Transverse colon (tissue), 4 donors: Measurements from ENCODE around the gene GADD45B. TPM values are rescaled to one million over a fixed set of nuclear protein-coding genes. Genes with fewer than 3 reads are reported as not detected.
"Not testable (repeated sequence)": the region's sequence is repeated elsewhere in the genome, so short reads cannot be mapped to it uniquely, and the experiment has no call there.

Experiments used
- DNase-seq: peaks from one replicate; pipeline ENCODE4 v3.0.0-alpha.2; 2019
- H3K27ac ChIP-seq, 4 donors: fragments of 200-600 bp; sonication (generic); 2 replicates each; pipeline ENCODE4 v1.5.1; 2016 to 2018; ENCODE audit warnings: inconsistent platforms in 4 of 4
- H3K27me3 ChIP-seq: fragments of 200-600 bp; sonication (generic); 2 replicates; pipeline ENCODE4 v1.5.1; 2017; ENCODE audit warnings: inconsistent platforms
- H3K36me3 ChIP-seq, 4 donors: fragments of 200-600 bp; sonication (generic); 2 replicates each; pipeline ENCODE4 v1.5.1; 2017 to 2019; ENCODE audit warnings: inconsistent platforms in 4 of 4
- H3K4me1 ChIP-seq, 4 donors: fragments of 200-600 bp; sonication (generic); 2 replicates each; pipeline ENCODE4 v1.5.1; 2017 to 2020; ENCODE audit warnings: inconsistent platforms in 4 of 4
- H3K4me3 ChIP-seq, 4 donors: fragments of 200-600 bp; sonication (generic); 1 replicate in 1 of 4; 2 replicates in 3 of 4; pipeline versions ENCODE4 v1.5.1 to v1.6.1; 2017 to 2019; ENCODE audit warnings: inconsistent platforms in 4 of 4
- H3K9me3 ChIP-seq, 2 donors: fragments of 200-600 bp; sonication (generic); 2 replicates each; pipeline ENCODE4 v1.5.1; 2017 to 2019; ENCODE audit warnings: inconsistent platforms in 2 of 2
- EP300 ChIP-seq: sonication (generic); formaldehyde crosslinking; IDR thresholded peaks from one replicate; pipeline ENCODE4 v1.6.1; 2017; ENCODE audit warnings: antibody characterized with exemption, low read depth
- POLR2A ChIP-seq: fragments of 450-650 bp; IDR thresholded peaks from one replicate; pipeline ENCODE4 v1.6.1; 2016; ENCODE audit warnings: antibody characterized with exemption, mild to moderate bottlenecking, moderate library complexity
- POLR2AphosphoS5 ChIP-seq, 3 donors: sonication (generic); formaldehyde crosslinking; IDR thresholded peaks; one replicate each; pipeline ENCODE4 v1.6.1; 2016; ENCODE audit warnings: antibody characterized with exemption in 3 of 3
- WGBS, 2 donors: methylation state at CpG; one replicate each; pipeline ENCODE4 v1.1.5; 2018; ENCODE audit warnings: low coverage in 1 of 2; 5-methylcytosine and 5-hydroxymethylcytosine counted together
- in situ Hi-C, 4 donors: fragments of 200-750 bp; cut with MboI; loops; one replicate each; pipeline versions ENCODE4 v1.15.0 to v1.15.1; 2017; ENCODE audit warnings: low sequenced_read_pairs in 3 of 4, low pct_ligation_motif_present in 1 of 4, low pct_unique_long_range_greater_than_20kb in 1 of 4
- intact Hi-C: fragments of 100-400 bp; cut with DNase I; formaldehyde crosslinking; loops from one replicate; pipeline ENCODE4 v1.15.1; 2023; ENCODE audit warnings: low total_unique reads
- total RNA-seq, 4 donors: library from RNA; depleted of rRNA; stranded (reverse); fragments of >200 nt; gene quantifications; one replicate each; pipeline ENCODE4 v1.1.0, GENCODE V29; 2016
- TF ChIP-seq, protein P1 (sequence below), 5 experiments: fragments of 200-600 bp in 3 of 5; fragments of 450-650 bp in 2 of 5; sonication (generic) in 3 of 5; IDR thresholded peaks; 1 replicate in 2 of 5; 2 replicates in 3 of 5; pipeline ENCODE4 v1.5.1; 2016 to 2017; ENCODE audit warnings: antibody characterized with exemption in 5 of 5, inconsistent platforms in 3 of 5, mild to moderate bottlenecking in 2 of 5, moderate library complexity in 1 of 5

GADD45B gene
- total RNA-seq, 4 donors from 2014 or later = 59.0 to 280 (median 167) TPM

DNA sequence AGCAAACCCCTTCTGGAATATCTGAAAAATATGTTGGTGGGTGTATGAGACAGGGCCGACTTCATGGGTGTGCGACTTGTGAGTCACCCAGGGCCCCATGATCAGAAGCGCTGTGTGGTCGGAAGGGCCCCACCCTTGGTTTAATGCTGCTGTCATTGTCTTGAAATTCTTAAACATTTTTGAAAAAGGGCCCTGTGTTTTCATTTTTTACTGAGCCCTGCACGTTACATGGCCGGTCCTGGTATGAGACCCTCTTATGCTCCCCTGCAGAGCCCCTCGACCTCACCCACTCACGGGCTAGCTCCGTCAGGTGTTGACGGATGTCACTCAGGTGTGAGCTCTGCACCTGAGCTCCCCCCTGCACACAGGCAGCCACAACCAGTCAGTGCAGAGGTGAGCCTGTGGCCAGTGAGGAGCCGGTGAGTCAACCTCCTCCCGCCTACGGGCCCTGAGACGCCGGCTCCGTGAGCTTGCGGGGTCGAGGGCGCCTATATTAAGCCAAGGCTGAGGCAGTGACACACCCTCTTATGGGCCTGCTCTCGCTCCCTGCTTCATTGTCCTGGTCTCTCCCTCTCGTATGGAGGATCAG, 27.7 kb downstream of the GADD45B start:
- H3K4me3 ChIP-seq = no peak overlapping the region
- 59% methylated on average over 21 of the region's 21 CpGs; no CpG with 5 or more reads in 1 of the 2 donors for WGBS, 2 donors
- no peaks in the 10 kb centered on the region for H3K27me3 ChIP-seq
- H3K4me1 ChIP-seq = peaks cover 0 to 21% (median 5%) of the 10 kb centered on the region in 4 donors
- in situ Hi-C loops = no loop called here
- H3K27ac ChIP-seq = no peak overlapping the region
- DNase-seq = no peak
- TF ChIP-seq POLR2AphosphoS5 (IDR thresholded peaks at IDR 0.05) (no peak), POLR2A (no peak), EP300 (no peak)
- TF ChIP-seq, protein P1, sequence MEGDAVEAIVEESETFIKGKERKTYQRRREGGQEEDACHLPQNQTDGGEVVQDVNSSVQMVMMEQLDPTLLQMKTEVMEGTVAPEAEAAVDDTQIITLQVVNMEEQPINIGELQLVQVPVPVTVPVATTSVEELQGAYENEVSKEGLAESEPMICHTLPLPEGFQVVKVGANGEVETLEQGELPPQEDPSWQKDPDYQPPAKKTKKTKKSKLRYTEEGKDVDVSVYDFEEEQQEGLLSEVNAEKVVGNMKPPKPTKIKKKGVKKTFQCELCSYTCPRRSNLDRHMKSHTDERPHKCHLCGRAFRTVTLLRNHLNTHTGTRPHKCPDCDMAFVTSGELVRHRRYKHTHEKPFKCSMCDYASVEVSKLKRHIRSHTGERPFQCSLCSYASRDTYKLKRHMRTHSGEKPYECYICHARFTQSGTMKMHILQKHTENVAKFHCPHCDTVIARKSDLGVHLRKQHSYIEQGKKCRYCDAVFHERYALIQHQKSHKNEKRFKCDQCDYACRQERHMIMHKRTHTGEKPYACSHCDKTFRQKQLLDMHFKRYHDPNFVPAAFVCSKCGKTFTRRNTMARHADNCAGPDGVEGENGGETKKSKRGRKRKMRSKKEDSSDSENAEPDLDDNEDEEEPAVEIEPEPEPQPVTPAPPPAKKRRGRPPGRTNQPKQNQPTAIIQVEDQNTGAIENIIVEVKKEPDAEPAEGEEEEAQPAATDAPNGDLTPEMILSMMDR (IDR thresholded peaks at IDR 0.05) = no peak
- no peaks in the 10 kb centered on the region for H3K9me3 ChIP-seq
- no peaks in the 10 kb centered on the region for H3K36me3 ChIP-seq
- intact Hi-C loops = no loop called here

DNA sequence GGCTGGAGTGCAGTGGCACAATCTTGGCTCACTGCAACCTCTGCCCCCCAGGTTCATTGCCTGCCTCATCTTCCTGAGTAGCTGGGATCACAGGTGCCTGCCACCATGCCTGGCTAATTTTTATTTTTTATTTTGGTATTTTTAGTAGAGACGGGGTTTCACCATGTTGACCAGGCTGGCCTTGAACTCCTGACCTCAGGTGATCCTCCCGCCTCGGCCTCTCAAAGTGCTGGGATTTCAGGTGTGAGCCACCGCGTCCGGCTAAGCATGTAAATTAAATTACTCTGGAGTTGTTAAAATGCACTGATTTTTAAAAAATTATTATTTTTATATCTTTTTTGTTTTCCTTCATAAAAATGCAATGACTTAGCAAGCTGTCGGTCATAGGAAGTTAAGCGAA, 30.7 kb downstream of the GADD45B start:
- H3K27me3 ChIP-seq, intact Hi-C loops, H3K4me3 ChIP-seq, H3K36me3 ChIP-seq, DNase-seq, H3K9me3 ChIP-seq, in situ Hi-C loops: not testable (repeated sequence)
- H3K27ac ChIP-seq = peak overlapping the region in 2 of 4 donors; percentile 19 to 35
- 53 to 67% methylated on average over 8 of the region's 8 CpGs for WGBS, 2 donors
- H3K4me1 ChIP-seq = peaks cover 0 to 13% (median 5%) of the 10 kb centered on the region in 4 donors

DNA sequence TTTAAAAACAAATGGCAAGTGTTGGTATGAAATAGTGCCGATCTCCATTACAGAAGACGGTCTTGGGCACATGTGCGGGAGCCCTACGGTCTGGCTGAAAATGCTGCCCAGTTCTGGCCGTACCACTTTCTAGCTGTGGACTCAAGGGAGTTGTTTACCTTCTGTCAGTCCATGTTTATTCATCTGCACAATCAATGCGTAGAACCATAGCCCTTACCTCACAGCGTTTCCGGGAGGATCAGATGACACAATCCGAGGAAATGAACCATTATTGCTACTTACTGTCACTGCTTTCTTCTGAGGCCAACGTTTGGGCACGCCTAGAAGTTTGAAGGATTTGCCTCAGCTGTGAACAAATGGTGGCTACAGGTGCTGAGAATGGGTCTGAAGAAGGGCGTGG, 31.2 kb downstream of the GADD45B start:
- no peaks in the 10 kb centered on the region for H3K27me3 ChIP-seq
- in situ Hi-C loops (no loop called here), intact Hi-C loops (no loop called here)
- H3K36me3 ChIP-seq = no peaks in the 10 kb centered on the region
- WGBS, 2 donors = 7 to 28% methylated on average over 8 to 12 of the region's 12 CpGs
- TF ChIP-seq POLR2AphosphoS5 (IDR thresholded peaks at IDR 0.05) = peak in 2 of 3 donors; percentile 46 to 64
- TF ChIP-seq, protein P1 (IDR thresholded peaks at IDR 0.05) = no peak
- no peak for TF ChIP-seq POLR2A
- TF ChIP-seq EP300 = no peak
- DNase-seq = peak; percentile 61
- H3K9me3 ChIP-seq = no peaks in the 10 kb centered on the region
- H3K4me1 ChIP-seq = peaks cover 0 to 13% (median 5%) of the 10 kb centered on the region in 4 donors
- H3K4me3 ChIP-seq = no peak overlapping the region
- peak overlapping the region in 2 of 4 donors; percentile 19 to 35 for H3K27ac ChIP-seq

DNA sequence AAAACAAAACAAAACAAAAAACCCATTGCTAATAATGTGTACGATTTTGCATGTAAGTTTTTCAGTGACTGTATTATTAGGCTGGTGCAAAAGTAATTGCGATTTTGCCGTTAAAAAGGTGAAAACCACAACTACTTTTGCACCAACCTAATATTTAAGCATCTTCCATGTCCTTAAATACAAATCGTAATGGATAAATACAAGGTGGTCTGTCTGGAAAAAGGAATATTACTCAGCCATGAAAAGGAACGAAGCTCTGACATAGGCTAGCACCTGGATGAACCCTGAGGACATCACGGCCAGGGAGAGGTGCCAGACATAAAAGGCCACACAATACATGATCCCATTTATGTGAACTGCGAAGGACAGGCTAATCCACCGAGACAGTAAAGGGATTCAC, 33.2 kb downstream of the GADD45B start:
- Histone ChIP-seq H3K27me3 (peaks cover 3% of the 10 kb centered on the region), H3K36me3 (no peaks in the 10 kb centered on the region), H3K4me3 (no peak overlapping the region), H3K9me3 (no peaks in the 10 kb centered on the region), H3K4me1 (peaks cover 0 to 13% (median 5%) of the 10 kb centered on the region in 4 donors), H3K27ac (no peak overlapping the region)
- in situ Hi-C loops (no loop called here), intact Hi-C loops (no loop called here)
- DNase-seq = no peak
- no peak for TF ChIP-seq EP300
- TF ChIP-seq POLR2AphosphoS5 (IDR thresholded peaks at IDR 0.05) = no peak
- TF ChIP-seq, protein P1 (IDR thresholded peaks at IDR 0.05) = no peak
- no peak for TF ChIP-seq POLR2A
- WGBS, 2 donors = 90 to 92% methylated on average over 8 of the region's 8 CpGs

DNA sequence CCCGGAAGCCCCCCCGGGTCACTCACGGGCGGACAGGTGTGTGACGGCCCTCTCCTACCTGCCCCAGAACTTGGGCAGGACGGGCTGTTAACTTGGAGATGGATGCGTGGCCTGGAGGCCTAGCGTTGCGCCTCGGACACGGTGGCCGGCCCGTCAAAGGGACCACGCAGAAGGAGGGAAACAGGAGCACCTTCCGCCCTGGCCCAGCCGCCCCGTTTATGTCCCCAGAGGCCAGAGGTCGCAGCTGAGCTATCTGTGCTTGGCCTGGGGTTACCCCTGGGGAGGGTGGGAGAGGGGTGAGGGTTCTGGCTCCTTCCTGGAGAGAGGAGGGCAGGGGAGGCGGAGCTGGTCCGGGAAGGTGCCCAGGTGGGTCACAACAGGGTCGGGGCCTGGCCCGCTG, 35.6 kb downstream of the GADD45B start:
- DNase-seq = no peak
- intact Hi-C loops (no loop called here), in situ Hi-C loops (no loop called here)
- no peak for TF ChIP-seq POLR2A
- Histone ChIP-seq H3K36me3 (no peaks in the 10 kb centered on the region), H3K4me1 (peaks cover 0 to 12% (median 4%) of the 10 kb centered on the region in 4 donors), H3K27me3 (peaks cover 3% of the 10 kb centered on the region), H3K27ac (no peak overlapping the region), H3K9me3 (no peaks in the 10 kb centered on the region), H3K4me3 (no peak overlapping the region)
- 87% methylated on average over 22 of the region's 22 CpGs; no CpG with 5 or more reads in 1 of the 2 donors for WGBS, 2 donors
